Heart left ventricle (tissue), 13 donors: ENCODE results near the gene TMEM271.

Experiments
- CTCF ChIP-seq, 12 donors: fragments of 200-600 bp; sonication (generic) in 4 of 12; IDR thresholded peaks; one replicate each; pipeline versions ENCODE4 v1.5.0 to v1.8.0; 2018 to 2022; ENCODE audit warnings: antibody characterized with exemption in 12 of 12, mild to moderate bottlenecking in 5 of 12
- POLR2A ChIP-seq, 2 donors: fragments of 450-650 bp; IDR thresholded peaks; one replicate each; pipeline ENCODE4 v1.6.1; 2017; ENCODE audit warnings: antibody characterized with exemption in 2 of 2, mild to moderate bottlenecking in 2 of 2, moderate library complexity in 2 of 2
- donor health status: ischemic (EF 13 %, LVEDD 7.1; RV severe dilation, severe dysfunction).
- donor health status: DM: no; HTN: yes; CAD: no.
- donor health status: DM: no; HTN: no; CAD: no.
- donor health status: ischemic (EF 25% LVEDD 6.9; RV normal size, moderate dysfunction).
- donor health status: ischemic (EF 25% LVEDD 5.7; RV mildly dilated, moderate dysfunction).
- donor health status: ischemic (EF 35%, LVEDD 5.7; RV mildly dilated, moderate dysfunction).
- donor health status: nonischemic (EF 11% LVEDD 7.7; RV severe dilation, severe dysfunction).
- donor health status: DM: yes; HTN: yes; CAD: no.
- donor health status: PGD.
- donor health status: ischemic (EF 29% LVEDD 5.4; RV normal size, mild dysfunction).
- donor health status: nonischemic (EF 23%, LVEDD 6.1; RV moderate dilation, normal function).

- TF ChIP-seq CTCF (IDR thresholded peaks at IDR 0.05) (no peak), POLR2A (IDR thresholded peaks at IDR 0.05) (no peak)
Measured at GRCh38 chr4:537436-538264, 38.4 kb downstream of the TMEM271 start.
